Activated CD4-positive, alpha-beta T cell treated with anti-CD3 and anti-CD28 coated beads, Interleukin-2, amount 50 U/mL, for 1 hour (primary cell): ENCODE results near the gene BNC2.
"Not testable (repeated sequence)": the region's sequence is repeated elsewhere in the genome, so short reads cannot be mapped to it uniquely, and the experiment has no call there.

Source experiments
- DNase-seq: peaks from one replicate; pipeline ENCODE4 v3.0.0-alpha.2; 2020

Gene BNC2

GRCh38 chr9:16870596-16871335, at the start of gene BNC2:
TSS of gene BNC2 (minus strand) at chr9:16870670. CDS start at chr9:16870648, 22 bp downstream.
- DNase-seq, result no peak

- DNase-seq, result no peak
Observed at GRCh38 chr9:16918920-16919319, 48.5 kb upstream of the BNC2 start.

GRCh38 chr9:16915126-16915831, 44.8 kb upstream of the BNC2 start:
- DNase-seq, result no peak

GRCh38 chr9:16912197-16912596, 41.7 kb upstream of the BNC2 start:
- DNase-seq, result no peak

- DNase-seq, result not testable (repeated sequence)
Observed at GRCh38 chr9:16908206-16908605, 37.7 kb upstream of the BNC2 start.

GRCh38 chr9:16904655-16905054, 34.2 kb upstream of the BNC2 start:
- no peak for DNase-seq

- DNase-seq, result no peak
Observed at GRCh38 chr9:16901590-16901989, 31.1 kb upstream of the BNC2 start.

- no peak for DNase-seq
Observed at GRCh38 chr9:16899606-16900005, 29.1 kb upstream of the BNC2 start.

- no peak for DNase-seq
Observed at GRCh38 chr9:16898464-16898863, 28.0 kb upstream of the BNC2 start.

- no peak for DNase-seq
Observed at GRCh38 chr9:16888594-16888993, 18.1 kb upstream of the BNC2 start.

- DNase-seq, result no peak
Observed at GRCh38 chr9:16885931-16886330, 15.5 kb upstream of the BNC2 start.

- no peak for DNase-seq
Observed at GRCh38 chr9:16884952-16885513, 14.6 kb upstream of the BNC2 start.

GRCh38 chr9:16884373-16884772, 13.9 kb upstream of the BNC2 start:
- no peak for DNase-seq

GRCh38 chr9:16883586-16883985, 13.1 kb upstream of the BNC2 start:
- DNase-seq, result no peak

GRCh38 chr9:16882440-16882839, 12.0 kb upstream of the BNC2 start:
- DNase-seq, result not testable (repeated sequence)

GRCh38 chr9:16879416-16879815, 8.9 kb upstream of the BNC2 start:
- no peak for DNase-seq

GRCh38 chr9:16877256-16877655, 6.8 kb upstream of the BNC2 start:
- no peak for DNase-seq

- DNase-seq, result no peak
Observed at GRCh38 chr9:16873126-16873802, 2.8 kb upstream of the BNC2 start.

- DNase-seq, result no peak
Observed at GRCh38 chr9:16871336-16872151, 1.1 kb upstream of the BNC2 start.

- DNase-seq, result no peak
Observed at GRCh38 chr9:16869882-16870595, 431 bp downstream of the BNC2 start.

- DNase-seq, result no peak
Observed at GRCh38 chr9:16869131-16869881, 1.2 kb downstream of the BNC2 start.
